ENCODE data around the gene SEBOX. TPM values are rescaled to one million over a fixed set of nuclear protein-coding genes. Genes with fewer than 3 reads are reported as not detected.

Gene SEBOX
- total RNA-seq, 1 donor from 2014 or later: not detected

GRCh38 chr17:28404461-28404811, 39.4 kb upstream of the SEBOX start:
- no peak overlapping the region for H3K4me2 ChIP-seq (ENCODE audit: low read length)
- peaks cover 2% of the 10 kb centered on the region for H3K27me3 ChIP-seq (ENCODE audit: insufficient read depth, low read length)
- H3K36me3 Mint-ChIP-seq (ENCODE audit: low read depth, unreplicated experiment): peaks cover 2% of the 10 kb centered on the region
- H3K4me1 ChIP-seq (ENCODE audit: insufficient read depth, low read length): peaks cover 6% of the 10 kb centered on the region
- no peak for DNase-seq (ENCODE audit: low read depth)
- peaks cover 25% of the 10 kb centered on the region for H3K27me3 Mint-ChIP-seq (ENCODE audit: low read depth, unreplicated experiment)
- TF ChIP-seq CTCF (IDR thresholded peaks at IDR 0.05; ENCODE audit: insufficient read depth, low read depth, low read length): no peak
- no peak for TF ChIP-seq EZH2 (IDR thresholded peaks at IDR 0.05; ENCODE audit: insufficient read depth, low read length)
- no peak overlapping the region for H2AFZ ChIP-seq (ENCODE audit: low read depth, low read length)
- H3K4me3 Mint-ChIP-seq (ENCODE audit: unreplicated experiment): peak overlapping the region; percentile 6
- H3K27ac ChIP-seq (ENCODE audit: low read depth, low read length): no peak overlapping the region
- H3K4me1 Mint-ChIP-seq (ENCODE audit: low read depth, unreplicated experiment): peaks cover 2% of the 10 kb centered on the region
- no peak overlapping the region for H3K4me3 ChIP-seq (ENCODE audit: insufficient read depth, low read depth, low read length)
- no peaks in the 10 kb centered on the region for H3K79me2 ChIP-seq (ENCODE audit: insufficient read depth, low read length)
- no peak for FAIRE-seq
- peaks cover 5% of the 10 kb centered on the region for H4K20me1 ChIP-seq (ENCODE audit: insufficient read depth, low read length)
- H3K36me3 ChIP-seq (ENCODE audit: insufficient read depth, low read length): no peaks in the 10 kb centered on the region
- no peaks in the 10 kb centered on the region for H3K9me3 ChIP-seq (ENCODE audit: insufficient read depth, low read depth, low read length)
- H3K27ac Mint-ChIP-seq (ENCODE audit: unreplicated experiment): no peak overlapping the region
- H3K9ac ChIP-seq (ENCODE audit: low read length): no peak overlapping the region
- no peaks in the 10 kb centered on the region for H3K9me3 Mint-ChIP-seq (ENCODE audit: unreplicated experiment)

DNA sequence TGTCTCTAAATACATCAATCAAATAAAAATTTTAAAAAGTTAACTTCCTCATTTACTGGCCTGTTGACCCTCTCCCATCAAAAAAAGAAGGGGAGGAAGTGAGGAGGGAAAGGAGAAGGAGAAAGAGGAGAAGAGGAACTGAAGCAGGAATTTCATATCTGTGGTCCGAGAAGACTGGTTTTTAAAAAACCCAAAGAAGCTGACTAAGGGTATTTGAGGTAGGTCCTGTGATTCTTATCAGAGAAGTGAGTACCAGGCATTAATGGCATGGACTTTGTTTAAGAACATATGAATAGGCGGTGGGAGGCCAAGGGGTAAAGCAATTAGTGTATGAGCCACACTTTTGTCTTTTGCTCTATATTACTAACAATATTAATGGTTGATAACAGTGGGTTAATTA, 39.0 kb upstream of the SEBOX start:
- FAIRE-seq: no peak
- H3K9ac ChIP-seq (ENCODE audit: low read length): no peak overlapping the region
- H2AFZ ChIP-seq (ENCODE audit: low read depth, low read length): no peak overlapping the region
- H3K27ac ChIP-seq (ENCODE audit: low read depth, low read length): no peak overlapping the region
- DNase-seq (ENCODE audit: low read depth): no peak
- H3K4me1 ChIP-seq (ENCODE audit: insufficient read depth, low read length): peaks cover 6% of the 10 kb centered on the region
- H3K36me3 ChIP-seq (ENCODE audit: insufficient read depth, low read length): no peaks in the 10 kb centered on the region
- Mint-ChIP-seq H3K27me3 (ENCODE audit: low read depth, unreplicated experiment) (peaks cover 25% of the 10 kb centered on the region), H3K9me3 (ENCODE audit: unreplicated experiment) (no peaks in the 10 kb centered on the region), H3K36me3 (ENCODE audit: low read depth, unreplicated experiment) (peaks cover 2% of the 10 kb centered on the region), H3K4me3 (ENCODE audit: unreplicated experiment) (no peak overlapping the region), H3K27ac (ENCODE audit: unreplicated experiment) (no peak overlapping the region), H3K4me1 (ENCODE audit: low read depth, unreplicated experiment) (peaks cover 2% of the 10 kb centered on the region)
- no peaks in the 10 kb centered on the region for H3K79me2 ChIP-seq (ENCODE audit: insufficient read depth, low read length)
- no peak overlapping the region for H3K4me3 ChIP-seq (ENCODE audit: insufficient read depth, low read depth, low read length)
- H3K9me3 ChIP-seq (ENCODE audit: insufficient read depth, low read depth, low read length): no peaks in the 10 kb centered on the region
- TF ChIP-seq EZH2 (IDR thresholded peaks at IDR 0.05; ENCODE audit: insufficient read depth, low read length) (no peak), CTCF (IDR thresholded peaks at IDR 0.05; ENCODE audit: insufficient read depth, low read depth, low read length) (no peak)
- H3K4me2 ChIP-seq (ENCODE audit: low read length): no peak overlapping the region
- H4K20me1 ChIP-seq (ENCODE audit: insufficient read depth, low read length): peaks cover 5% of the 10 kb centered on the region
- H3K27me3 ChIP-seq (ENCODE audit: insufficient read depth, low read length): peaks cover 2% of the 10 kb centered on the region

- H3K4me3 ChIP-seq (ENCODE audit: insufficient read depth, low read depth, low read length): no peak overlapping the region
- no peak overlapping the region for H3K9ac ChIP-seq (ENCODE audit: low read length)
- Mint-ChIP-seq H3K36me3 (ENCODE audit: low read depth, unreplicated experiment) (peaks cover 13% of the 10 kb centered on the region), H3K27me3 (ENCODE audit: low read depth, unreplicated experiment) (peaks cover 18% of the 10 kb centered on the region), H3K4me3 (ENCODE audit: unreplicated experiment) (no peak overlapping the region), H3K4me1 (ENCODE audit: low read depth, unreplicated experiment) (peaks cover 8% of the 10 kb centered on the region), H3K9me3 (ENCODE audit: unreplicated experiment) (no peaks in the 10 kb centered on the region), H3K27ac (ENCODE audit: unreplicated experiment) (no peak overlapping the region)
- FAIRE-seq (no peak), DNase-seq (ENCODE audit: low read depth) (no peak)
- H3K27ac ChIP-seq (ENCODE audit: low read depth, low read length): no peak overlapping the region
- H2AFZ ChIP-seq (ENCODE audit: low read depth, low read length): no peak overlapping the region
- peaks cover 2% of the 10 kb centered on the region for H3K27me3 ChIP-seq (ENCODE audit: insufficient read depth, low read length)
- TF ChIP-seq CTCF (IDR thresholded peaks at IDR 0.05; ENCODE audit: insufficient read depth, low read depth, low read length) (no peak), EZH2 (IDR thresholded peaks at IDR 0.05; ENCODE audit: insufficient read depth, low read length) (no peak)
- no peaks in the 10 kb centered on the region for H3K36me3 ChIP-seq (ENCODE audit: insufficient read depth, low read length)
- H3K4me1 ChIP-seq (ENCODE audit: insufficient read depth, low read length): peaks cover 6% of the 10 kb centered on the region
- no peaks in the 10 kb centered on the region for H3K79me2 ChIP-seq (ENCODE audit: insufficient read depth, low read length)
- no peak overlapping the region for H3K4me2 ChIP-seq (ENCODE audit: low read length)
- peaks cover 5% of the 10 kb centered on the region for H4K20me1 ChIP-seq (ENCODE audit: insufficient read depth, low read length)
- H3K9me3 ChIP-seq (ENCODE audit: insufficient read depth, low read depth, low read length): no peaks in the 10 kb centered on the region
Measured at GRCh38 chr17:28402844-28403243, 37.8 kb upstream of the SEBOX start.

Data from astrocyte (in vitro differentiated cells and primary cell).